SK-N-SH (cell line): ENCODE data around the gene MET. TPM values are rescaled to one million over a fixed set of nuclear protein-coding genes. Genes with fewer than 3 reads are reported as not detected.

ENCODE experiments used
- CTCF ChIA-PET: fragments of 300-600, 350-600 bp; formaldehyde crosslinking; extraction: SDS; loops from one replicate; lab custom pipeline; 2021; lab: Yijun Ruan, JAX
- POLR2A ChIA-PET: fragments of 350-600 bp; sonication (Branson Sonifier 250); formaldehyde crosslinking; extraction: SDS; loops from one replicate; lab custom pipeline; 2020; ENCODE audit warnings: antibody characterized with exemption, inconsistent platforms; lab: Yijun Ruan, JAX
- DNase-seq: peaks from one replicate; pipeline ENCODE4 v3.0.0; 2012
- H2AFZ ChIP-seq: fragments of 200-600 bp; sonication (generic); 2 replicates; pipeline ENCODE4 v1.8.1; 2016; ENCODE audit warnings: antibody characterized with exemption, mild to moderate bottlenecking, low read depth
- H3F3A ChIP-seq: fragments of 200-600 bp; sonication (generic); replicated peaks from 2 replicates; pipeline ENCODE3; 2016; ENCODE audit warnings: antibody characterized with exemption, mild to moderate bottlenecking; ENCODE audit not compliant: insufficient read depth
- H3K27ac ChIP-seq, 2 experiments: fragments of 200-500 bp in 1 of 2; fragments of 200-600 bp in 1 of 2; sonication (Bioruptor generic) in 1 of 2; sonication (generic), shearing (Covaris generic) in 1 of 2; 2 replicates each; pipeline versions ENCODE4 v1.5.1 to v1.6.1; 2014 to 2016; ENCODE audit warnings: low read depth in 2 of 2, inconsistent platforms in 1 of 2, low read length in 1 of 2, mild to moderate bottlenecking in 1 of 2, mixed read lengths in 1 of 2
- H3K27me3 ChIP-seq: fragments of 200-600 bp; sonication (generic), shearing (Covaris generic); 2 replicates; pipeline ENCODE4 v1.6.1; 2016; ENCODE audit warnings: mixed run types; ENCODE audit not compliant: insufficient read depth
- H3K36me3 ChIP-seq, 2 experiments: fragments of 200-500 bp in 1 of 2; fragments of 200-600 bp in 1 of 2; sonication (Bioruptor generic) in 1 of 2; sonication (generic) in 1 of 2; replicated peaks in 1 of 2; 2 replicates each; pipeline versions ENCODE3 to v1.5.1; 2014 to 2016; ENCODE audit warnings: low read length in 1 of 2, mild to moderate bottlenecking in 1 of 2; ENCODE audit not compliant: insufficient read depth in 2 of 2, control insufficient read depth in 1 of 2
- H3K4me1 ChIP-seq, 2 experiments: fragments of 200-500 bp in 1 of 2; fragments of 200-600 bp in 1 of 2; sonication (Bioruptor generic) in 1 of 2; sonication (generic), shearing (Covaris generic) in 1 of 2; 2 replicates each; pipeline versions ENCODE4 v1.5.1 to v1.6.1; 2014 to 2016; ENCODE audit warnings: low read depth in 1 of 2, low read length in 1 of 2, mixed run types in 1 of 2; ENCODE audit not compliant: insufficient read depth in 2 of 2, control insufficient read depth in 1 of 2
- H3K4me2 ChIP-seq: fragments of 200-600 bp; sonication (generic), shearing (Covaris generic); 2 replicates; pipeline ENCODE4 v1.6.1; 2017; ENCODE audit warnings: mixed run types
- H3K4me3 ChIP-seq, 2 experiments: fragments of 200-500 bp in 1 of 2; fragments of 200-600 bp in 1 of 2; sonication (Bioruptor generic) in 1 of 2; sonication (generic), shearing (Covaris generic) in 1 of 2; 2 replicates each; pipeline versions ENCODE4 v1.5.1 to v1.8.1; 2014 to 2016; ENCODE audit warnings: low read depth in 2 of 2, inconsistent platforms in 1 of 2, low read length in 1 of 2, mild to moderate bottlenecking in 1 of 2, mixed read lengths in 1 of 2, moderate library complexity in 1 of 2
- H3K79me2 ChIP-seq: fragments of 200-600 bp; sonication (generic); 2 replicates; pipeline ENCODE4 v1.8.1; 2017; ENCODE audit warnings: mild to moderate bottlenecking; ENCODE audit not compliant: insufficient read depth
- H3K9ac ChIP-seq: fragments of 200-600 bp; sonication (generic); 2 replicates; pipeline ENCODE4 v1.6.1; 2017; ENCODE audit warnings: mixed run types
- H3K9me2 ChIP-seq: fragments of 200-600 bp; sonication (generic); 2 replicates; pipeline ENCODE4 v1.6.1; 2017; ENCODE audit warnings: mixed run types
- H3K9me3 ChIP-seq: fragments of 200-600 bp; sonication (generic); 2 replicates; pipeline ENCODE4 v1.6.1; 2017; ENCODE audit warnings: mixed run types, mild to moderate bottlenecking, moderate library complexity
- H4K20me1 ChIP-seq: fragments of 200-600 bp; sonication (generic); 2 replicates; pipeline ENCODE4 v1.6.1; 2017; ENCODE audit warnings: mild to moderate bottlenecking, mixed run types; ENCODE audit not compliant: insufficient read depth
- CHD2 ChIP-seq: fragments of 150-350 bp; IDR thresholded peaks from 2 replicates; pipeline ENCODE4 v1.6.1; 2018; ENCODE audit warnings: low read length; ENCODE audit not compliant: partially characterized antibody
- PBX3 ChIP-seq: IDR thresholded peaks from 2 replicates; pipeline ENCODE4; 2012
- RFX5 ChIP-seq: IDR thresholded peaks from 2 replicates; pipeline ENCODE4 v1.6.1; 2012; ENCODE audit warnings: mild to moderate bottlenecking, improper control_type of control experiment, low read length
- RXRA ChIP-seq: IDR thresholded peaks from 2 replicates; pipeline ENCODE4 v1.4.0; 2012; ENCODE audit warnings: low read depth, mild to moderate bottlenecking, borderline replicate concordance
- YY1 ChIP-seq: IDR thresholded peaks from 2 replicates; pipeline ENCODE4 v1.4.0; 2012; ENCODE audit warnings: low read depth, mild to moderate bottlenecking
- WGBS: methylation state at CpG from one replicate; pipeline ENCODE4 v1.1.6; 2017; ENCODE audit warnings: low lambda C conversion rate; 5-methylcytosine and 5-hydroxymethylcytosine counted together
- polyA plus RNA-seq, 3 experiments: library from polyadenylated mRNA; depleted of rRNA; stranded (reverse); fragments of >200 nt; gene quantifications; 2 replicates each; pipeline ENCODE4 v1.2.3, GENCODE V29; 2012
- TF ChIP-seq, protein P1 (sequence below): fragments of 200-600 bp; sonication (generic); IDR thresholded peaks from 2 replicates; pipeline ENCODE4 v1.6.1; 2017; ENCODE audit warnings: antibody characterized with exemption, mild to moderate bottlenecking, moderate library complexity

The MET gene
- polyA plus RNA-seq, 1 of the 3 experiments (the other 2 are of a cell fraction), result 38.7 TPM

DNA sequence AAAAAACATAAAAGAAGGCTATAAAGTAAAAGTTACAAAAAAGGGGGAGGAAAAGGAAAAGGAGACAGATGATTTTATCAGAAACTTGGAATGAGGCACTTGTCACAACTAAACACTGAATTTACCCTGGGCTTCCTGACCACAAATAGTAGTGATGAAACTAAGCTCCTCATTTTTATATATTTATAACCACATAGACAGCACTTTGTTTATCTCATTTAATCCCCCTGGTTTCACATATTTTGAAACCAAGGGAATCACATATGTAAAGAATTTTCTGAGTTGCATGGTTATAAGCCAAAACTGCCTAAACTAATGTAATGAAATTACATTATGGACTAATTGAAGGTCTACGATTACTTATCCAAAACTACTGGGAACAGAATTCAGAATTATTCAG is 39.6 kb upstream of the MET start:
- ChIA-PET CTCF (interaction anchor here (0.6 to 0.7 kb wide), 2 partner anchors 40 to 1166 kb away, joined by 3 read pairs; no protein-coding TSS in a partner anchor), POLR2A (no interaction called here)
- no peaks in the 10 kb centered on the region for H3K36me3 ChIP-seq
- no peaks in the 10 kb centered on the region for H3K9me3 ChIP-seq
- no peak overlapping the region for H3K27ac ChIP-seq
- H3K4me2 ChIP-seq, result no peak overlapping the region
- H3K27me3 ChIP-seq, result no peaks in the 10 kb centered on the region; the same call in 1 of the 2 replicates
- H3F3A ChIP-seq, result peaks cover 12% of the 10 kb centered on the region
- WGBS, result 46% methylated on average over 1 of the region's 1 CpG
- H3K79me2 ChIP-seq, result no peaks in the 10 kb centered on the region
- no peak for TF ChIP-seq YY1
- no peak for TF ChIP-seq RXRA
- no peak for TF ChIP-seq RFX5
- no peak for TF ChIP-seq CHD2
- H2AFZ ChIP-seq, result no peak overlapping the region
- H3K9me2 ChIP-seq, result no peaks in the 10 kb centered on the region
- DNase-seq, result no peak
- H4K20me1 ChIP-seq, result no peaks in the 10 kb centered on the region
- H3K4me1 ChIP-seq, result peaks cover 0 to 8% of the 10 kb centered on the region in 2 experiments; a peak in 3 of 4 replicates
- H3K9ac ChIP-seq, result no peak overlapping the region
- H3K4me3 ChIP-seq, result no peak overlapping the region

GRCh38 chr7:116633131-116633988 is 38.6 kb upstream of the MET start:
- no peaks in the 10 kb centered on the region for H3K9me2 ChIP-seq
- WGBS, result 26% methylated on average over 13 of the region's 13 CpGs
- 0 out of 2 replicates have a peak, but pooled peaks have one; percentile 23 for TF ChIP-seq PBX3
- TF ChIP-seq, protein P1, sequence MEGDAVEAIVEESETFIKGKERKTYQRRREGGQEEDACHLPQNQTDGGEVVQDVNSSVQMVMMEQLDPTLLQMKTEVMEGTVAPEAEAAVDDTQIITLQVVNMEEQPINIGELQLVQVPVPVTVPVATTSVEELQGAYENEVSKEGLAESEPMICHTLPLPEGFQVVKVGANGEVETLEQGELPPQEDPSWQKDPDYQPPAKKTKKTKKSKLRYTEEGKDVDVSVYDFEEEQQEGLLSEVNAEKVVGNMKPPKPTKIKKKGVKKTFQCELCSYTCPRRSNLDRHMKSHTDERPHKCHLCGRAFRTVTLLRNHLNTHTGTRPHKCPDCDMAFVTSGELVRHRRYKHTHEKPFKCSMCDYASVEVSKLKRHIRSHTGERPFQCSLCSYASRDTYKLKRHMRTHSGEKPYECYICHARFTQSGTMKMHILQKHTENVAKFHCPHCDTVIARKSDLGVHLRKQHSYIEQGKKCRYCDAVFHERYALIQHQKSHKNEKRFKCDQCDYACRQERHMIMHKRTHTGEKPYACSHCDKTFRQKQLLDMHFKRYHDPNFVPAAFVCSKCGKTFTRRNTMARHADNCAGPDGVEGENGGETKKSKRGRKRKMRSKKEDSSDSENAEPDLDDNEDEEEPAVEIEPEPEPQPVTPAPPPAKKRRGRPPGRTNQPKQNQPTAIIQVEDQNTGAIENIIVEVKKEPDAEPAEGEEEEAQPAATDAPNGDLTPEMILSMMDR, result no peak
- H3K4me3 ChIP-seq, result no peak overlapping the region
- H3K9me3 ChIP-seq, result no peaks in the 10 kb centered on the region
- peaks cover 0 to 8% of the 10 kb centered on the region in 2 experiments; a peak in 3 of 4 replicates for H3K4me1 ChIP-seq
- CTCF ChIA-PET, result interaction anchor here (0.7 to 1.1 kb wide), 2 partner anchors 41 to 175 kb away, joined by 3 read pairs; no protein-coding TSS in a partner anchor
- H4K20me1 ChIP-seq, result no peaks in the 10 kb centered on the region
- H3K9ac ChIP-seq, result no peak overlapping the region
- no peak for DNase-seq
- no peak overlapping the region for H3K27ac ChIP-seq
- POLR2A ChIA-PET, result no interaction called here
- H3K79me2 ChIP-seq, result no peaks in the 10 kb centered on the region
- H3K36me3 ChIP-seq, result no peaks in the 10 kb centered on the region
- no peak overlapping the region for H3K4me2 ChIP-seq
- H3F3A ChIP-seq, result peaks cover 12% of the 10 kb centered on the region
- no peaks in the 10 kb centered on the region; the same call in 1 of the 2 replicates for H3K27me3 ChIP-seq
- H2AFZ ChIP-seq, result peak overlapping the region; percentile 12
